A549 (cell line): Measurements from ENCODE around the gene MLXIP.

Source experiments
- CTCF ChIP-seq: fragments of >200 bp; sonication (Bioruptor Twin); formaldehyde crosslinking; IDR thresholded peaks from 3 replicates; pipeline ENCODE4 v1.5.1; 2016
- EP300 ChIP-seq, 2 experiments: fragments of >200 bp; sonication (Bioruptor Twin); formaldehyde crosslinking; IDR thresholded peaks; 2 replicates in 1 of 2; 3 replicates in 1 of 2; pipeline ENCODE4 v1.6.1; 2016 to 2017
- JUN ChIP-seq, 2 experiments: fragments of >200 bp; sonication (Bioruptor Twin); formaldehyde crosslinking; IDR thresholded peaks; 2 replicates in 1 of 2; 3 replicates in 1 of 2; pipeline ENCODE4 v1.6.1; 2016 to 2017
- KDM1A ChIP-seq: fragments of 200-600 bp; sonication (generic); IDR thresholded peaks from 2 replicates; pipeline ENCODE4 v1.6.1; 2016; ENCODE audit warnings: low read depth, mild to moderate bottlenecking
- RAD21 ChIP-seq, 2 experiments: fragments of >200 bp in 1 of 2; sonication (Bioruptor Twin) in 1 of 2; formaldehyde crosslinking in 1 of 2; IDR thresholded peaks in 1 of 2; conservative IDR thresholded peaks in 1 of 2; 2 replicates in 1 of 2; 3 replicates in 1 of 2; pipeline ENCODE4 v1.6.1; 2012 to 2018; ENCODE audit warnings: inconsistent platforms in 1 of 2
- RNF2 ChIP-seq: fragments of 200-600 bp; sonication (generic); IDR thresholded peaks from 2 replicates; pipeline ENCODE4 v1.6.1; 2016; ENCODE audit warnings: low read depth, mild to moderate bottlenecking, antibody characterized with exemption, moderate library complexity, borderline replicate concordance
- TF ChIP-seq, protein P1 (sequence below): fragments of 450-650 bp; IDR thresholded peaks from 2 replicates; pipeline ENCODE4 v1.6.1; 2014; ENCODE audit warnings: antibody characterized with exemption

DNA sequence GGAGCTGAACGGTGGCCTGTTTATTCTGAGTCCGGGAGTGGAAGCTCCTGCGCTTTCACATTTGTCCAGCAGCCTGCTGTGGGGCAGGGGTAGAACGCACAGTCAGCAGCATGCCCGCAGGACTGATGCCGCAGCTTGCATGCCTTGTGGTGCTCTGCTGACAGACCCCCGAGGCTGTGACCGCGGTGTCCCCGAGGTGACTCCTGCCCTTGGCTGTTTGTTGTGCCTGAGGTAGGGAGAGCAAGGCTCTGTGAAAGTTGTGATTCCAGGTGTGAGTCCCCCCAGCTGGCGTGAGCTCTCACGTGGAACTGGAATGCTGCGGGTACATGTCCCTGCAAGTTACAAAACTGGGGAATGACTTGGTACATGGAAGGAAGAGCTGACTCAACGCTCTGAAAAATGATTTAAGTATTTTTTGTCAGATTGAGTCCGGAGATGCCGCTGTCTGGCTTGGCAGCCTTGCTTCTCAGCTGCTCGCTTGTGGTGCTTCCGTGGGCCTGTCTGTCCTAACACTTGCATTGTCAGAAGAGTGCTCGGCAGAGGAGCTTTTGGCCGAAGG lies 18.1 kb downstream of the MLXIP start:
- TF ChIP-seq CTCF (no peak), RNF2 (no peak), RAD21 (conservative IDR thresholded peaks at IDR 0.05 in 1 of 2, IDR thresholded peaks at IDR 0.05 in 1 of 2) (no peak), JUN (IDR thresholded peaks at IDR 0.05) (no peak), EP300 (IDR thresholded peaks at IDR 0.05) (no peak), KDM1A (no peak)
- TF ChIP-seq, protein P1, sequence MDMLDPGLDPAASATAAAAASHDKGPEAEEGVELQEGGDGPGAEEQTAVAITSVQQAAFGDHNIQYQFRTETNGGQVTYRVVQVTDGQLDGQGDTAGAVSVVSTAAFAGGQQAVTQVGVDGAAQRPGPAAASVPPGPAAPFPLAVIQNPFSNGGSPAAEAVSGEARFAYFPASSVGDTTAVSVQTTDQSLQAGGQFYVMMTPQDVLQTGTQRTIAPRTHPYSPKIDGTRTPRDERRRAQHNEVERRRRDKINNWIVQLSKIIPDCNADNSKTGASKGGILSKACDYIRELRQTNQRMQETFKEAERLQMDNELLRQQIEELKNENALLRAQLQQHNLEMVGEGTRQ, result no peak
